ENCODE data around the gene SART1.
"Not testable (repeated sequence)": the region's sequence is repeated elsewhere in the genome, so short reads cannot be mapped to it uniquely, and the experiment has no call there.

SART1 gene

DNA sequence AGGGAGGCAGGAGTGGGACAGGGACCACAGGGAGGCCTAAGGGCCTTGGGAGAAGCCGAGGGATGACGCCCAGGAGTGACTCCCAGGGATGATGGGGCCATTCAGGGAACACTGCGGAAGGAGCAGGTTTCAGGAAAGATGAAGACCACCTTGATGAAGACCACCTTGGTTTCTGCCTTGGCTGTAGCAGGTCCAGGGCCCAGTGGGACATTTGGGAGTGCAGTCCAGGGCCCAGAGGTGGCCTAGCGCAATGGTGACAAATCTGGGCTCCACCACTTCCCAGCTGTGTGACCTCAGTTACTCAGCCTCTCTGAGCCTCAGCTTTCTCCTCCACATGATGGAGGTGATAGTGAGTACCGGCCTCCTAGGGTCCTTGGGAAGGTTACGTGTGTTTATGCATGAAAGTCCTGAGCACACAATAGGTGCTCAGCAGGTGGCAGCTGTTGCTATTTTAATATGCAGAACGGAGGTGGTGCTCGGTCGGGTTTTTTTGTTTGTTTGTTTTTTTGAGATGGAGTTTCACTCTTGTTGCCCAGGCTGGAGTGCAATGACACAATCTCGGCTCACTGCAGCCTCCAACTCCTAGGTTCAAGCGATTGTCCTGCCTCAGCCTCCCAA lies 15.5 kb upstream of the SART1 start:
- no peak overlapping the region for H3K27ac ChIP-seq
- TF ChIP-seq ZFX (IDR thresholded peaks at IDR 0.05): no peak
- TF ChIP-seq, protein P1, sequence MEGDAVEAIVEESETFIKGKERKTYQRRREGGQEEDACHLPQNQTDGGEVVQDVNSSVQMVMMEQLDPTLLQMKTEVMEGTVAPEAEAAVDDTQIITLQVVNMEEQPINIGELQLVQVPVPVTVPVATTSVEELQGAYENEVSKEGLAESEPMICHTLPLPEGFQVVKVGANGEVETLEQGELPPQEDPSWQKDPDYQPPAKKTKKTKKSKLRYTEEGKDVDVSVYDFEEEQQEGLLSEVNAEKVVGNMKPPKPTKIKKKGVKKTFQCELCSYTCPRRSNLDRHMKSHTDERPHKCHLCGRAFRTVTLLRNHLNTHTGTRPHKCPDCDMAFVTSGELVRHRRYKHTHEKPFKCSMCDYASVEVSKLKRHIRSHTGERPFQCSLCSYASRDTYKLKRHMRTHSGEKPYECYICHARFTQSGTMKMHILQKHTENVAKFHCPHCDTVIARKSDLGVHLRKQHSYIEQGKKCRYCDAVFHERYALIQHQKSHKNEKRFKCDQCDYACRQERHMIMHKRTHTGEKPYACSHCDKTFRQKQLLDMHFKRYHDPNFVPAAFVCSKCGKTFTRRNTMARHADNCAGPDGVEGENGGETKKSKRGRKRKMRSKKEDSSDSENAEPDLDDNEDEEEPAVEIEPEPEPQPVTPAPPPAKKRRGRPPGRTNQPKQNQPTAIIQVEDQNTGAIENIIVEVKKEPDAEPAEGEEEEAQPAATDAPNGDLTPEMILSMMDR (conservative IDR thresholded peaks at IDR 0.05): no peak

DNA sequence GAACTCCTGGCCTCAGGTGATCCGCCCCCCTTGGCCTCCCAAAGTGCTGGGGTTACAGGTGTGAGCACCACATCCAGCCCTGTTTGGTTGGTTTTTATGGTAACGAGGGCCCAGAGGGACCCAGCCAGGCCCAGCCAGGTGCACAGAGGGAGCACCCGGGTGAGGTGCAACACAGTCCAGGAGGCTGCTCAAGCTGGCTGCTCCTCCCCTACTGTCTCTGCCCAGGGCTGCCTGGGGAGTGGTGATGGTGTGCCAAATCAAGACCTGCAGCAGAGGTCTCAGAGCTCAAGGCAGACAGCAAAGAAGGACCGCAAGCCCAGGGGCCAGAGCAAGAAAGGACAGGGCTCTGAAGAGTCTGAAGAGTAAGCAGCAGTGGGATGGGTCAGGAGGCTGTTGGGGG lies 14.9 kb upstream of the SART1 start:
- no peak overlapping the region for H3K27ac ChIP-seq
- TF ChIP-seq, protein P1 (conservative IDR thresholded peaks at IDR 0.05): no peak
- no peak for TF ChIP-seq ZFX (IDR thresholded peaks at IDR 0.05)

DNA sequence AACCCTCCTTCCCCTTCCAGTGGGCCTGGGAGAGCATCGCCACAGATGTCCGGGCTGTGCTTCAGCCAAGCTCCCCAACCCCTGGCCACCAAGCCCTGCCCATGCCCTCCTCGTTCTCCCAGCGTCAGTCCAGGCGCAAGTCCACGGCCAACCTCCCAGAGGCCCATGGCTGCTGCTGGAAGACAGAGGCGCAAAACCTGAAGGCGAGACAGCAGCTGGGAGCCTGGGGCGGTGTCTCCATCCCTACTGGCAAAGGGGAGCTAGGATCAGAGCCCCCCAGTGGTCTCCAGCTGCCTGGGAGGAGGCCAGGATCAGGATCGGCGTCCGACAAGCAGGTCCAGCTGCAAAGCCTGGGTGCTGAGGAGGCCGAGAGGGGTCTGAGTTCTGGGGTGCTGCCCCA lies 14.4 kb upstream of the SART1 start:
- no peak overlapping the region for H3K27ac ChIP-seq
- no peak for TF ChIP-seq ZFX (IDR thresholded peaks at IDR 0.05)
- TF ChIP-seq, protein P1 (conservative IDR thresholded peaks at IDR 0.05): no peak

- H3K27ac ChIP-seq: no peak overlapping the region
- TF ChIP-seq, protein P1 (conservative IDR thresholded peaks at IDR 0.05): no peak
- no peak for TF ChIP-seq ZFX (IDR thresholded peaks at IDR 0.05)
Measured at GRCh38 chr11:65947603-65948125, 13.9 kb upstream of the SART1 start.

- not testable (repeated sequence) for H3K27ac ChIP-seq
Measured at GRCh38 chr11:65950711-65951110, 10.8 kb upstream of the SART1 start.

GRCh38 chr11:65951641-65952040 lies 9.9 kb upstream of the SART1 start:
- not testable (repeated sequence) for H3K27ac ChIP-seq

DNA sequence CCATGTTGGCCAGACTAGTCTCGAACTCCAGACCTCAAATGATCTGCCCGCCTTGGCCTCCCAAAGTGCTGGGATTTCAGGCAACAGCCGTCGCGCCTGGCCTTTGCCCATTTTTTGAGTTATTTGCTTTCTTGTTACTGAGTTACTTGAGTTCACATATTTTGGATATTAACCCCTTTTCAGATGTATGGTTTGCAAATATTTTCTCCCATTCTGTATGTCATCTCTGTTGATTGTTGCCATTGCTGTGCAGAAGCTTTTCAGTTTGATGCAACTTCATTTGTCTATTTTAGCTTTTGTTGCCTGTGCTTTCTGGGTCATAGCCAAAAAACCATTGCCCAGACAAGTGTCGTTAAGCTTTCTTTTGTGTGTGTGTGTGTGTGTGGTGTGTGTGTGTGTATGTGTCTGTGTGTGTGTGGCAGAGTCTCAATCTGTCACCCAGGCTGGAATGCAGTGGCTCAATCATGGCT lies 9.4 kb upstream of the SART1 start:
- no peak overlapping the region for H3K27ac ChIP-seq
- TF ChIP-seq, protein P1 (conservative IDR thresholded peaks at IDR 0.05): no peak
- TF ChIP-seq ZFX (IDR thresholded peaks at IDR 0.05): no peak

- H3K27ac ChIP-seq: no peak overlapping the region
- no peak for TF ChIP-seq ZFX (IDR thresholded peaks at IDR 0.05)
- TF ChIP-seq, protein P1 (conservative IDR thresholded peaks at IDR 0.05): no peak
Measured at GRCh38 chr11:65953471-65953870, 8.1 kb upstream of the SART1 start.
